KMS-11 (cell line): ENCODE measurements around the gene ZBTB20.

ENCODE experiments used
- H2AFZ ChIP-seq: fragments of 200-600 bp; sonication (generic); 2 replicates; pipeline ENCODE4 v1.6.1; 2016; ENCODE audit warnings: antibody characterized with exemption, mixed run types, low read depth
- H3K27ac ChIP-seq: fragments of 200-600 bp; sonication (generic); 2 replicates; pipeline ENCODE4 v1.6.1; 2016; ENCODE audit warnings: mild to moderate bottlenecking, mixed run types
- H3K27me3 ChIP-seq: fragments of 200-600 bp; sonication (generic); 2 replicates; pipeline ENCODE4 v1.6.1; 2017; ENCODE audit warnings: mild to moderate bottlenecking, low read depth, mixed run types, moderate library complexity; ENCODE audit not compliant: insufficient read depth
- H3K36me3 ChIP-seq: fragments of 200-600 bp; sonication (generic); 2 replicates; pipeline ENCODE4 v1.6.1; 2017; ENCODE audit warnings: mild to moderate bottlenecking, mixed run types; ENCODE audit not compliant: insufficient read depth
- H3K4me1 ChIP-seq: fragments of 200-600 bp; sonication (generic); 2 replicates; pipeline ENCODE4 v1.6.1; 2016; ENCODE audit warnings: mild to moderate bottlenecking, low read depth, mixed run types; ENCODE audit not compliant: poor library complexity, severe bottlenecking
- H3K4me2 ChIP-seq: fragments of 200-600 bp; sonication (generic); 2 replicates; pipeline ENCODE4 v1.7.0; 2016; ENCODE audit warnings: mild to moderate bottlenecking, mixed run types
- H3K4me3 ChIP-seq: fragments of 200-600 bp; sonication (generic); IDR thresholded peaks from 2 replicates; pipeline ENCODE4 v1.6.1; 2017; ENCODE audit warnings: low read depth, low read length, mixed read lengths; ENCODE audit not compliant: insufficient read depth
- H3K79me2 ChIP-seq: fragments of 200-600 bp; sonication (generic); 2 replicates; pipeline ENCODE4 v1.6.1; 2016; ENCODE audit warnings: low read depth, mixed run types; ENCODE audit not compliant: insufficient read depth
- H3K9ac ChIP-seq: fragments of 200-600 bp; sonication (generic); 2 replicates; pipeline ENCODE4 v1.6.1; 2016; ENCODE audit warnings: mild to moderate bottlenecking, mixed run types
- H4K20me1 ChIP-seq: fragments of 200-600 bp; sonication (generic); 2 replicates; pipeline ENCODE4 v1.6.1; 2016; ENCODE audit warnings: mild to moderate bottlenecking, mixed run types; ENCODE audit not compliant: insufficient read depth
- CTCF ChIP-seq: fragments of 200-600 bp; sonication (generic); conservative IDR thresholded peaks from 2 replicates; pipeline ENCODE4 v1.6.1; 2017; ENCODE audit warnings: low read depth, mild to moderate bottlenecking, antibody characterized with exemption, low read length, moderate library complexity, mixed read lengths

ZBTB20 gene

GRCh38 chr3:115019900-115020299 lies 127.2 kb downstream of the ZBTB20 start:
- H2AFZ ChIP-seq, result no peak overlapping the region
- H4K20me1 ChIP-seq, result no peaks in the 10 kb centered on the region
- no peaks in the 10 kb centered on the region for H3K4me1 ChIP-seq
- H3K4me3 ChIP-seq, result no peak overlapping the region
- no peak overlapping the region for H3K9ac ChIP-seq
- H3K4me2 ChIP-seq, result no peak overlapping the region
- no peak for TF ChIP-seq CTCF
- H3K79me2 ChIP-seq, result no peaks in the 10 kb centered on the region
- H3K27me3 ChIP-seq, result no peaks in the 10 kb centered on the region
- H3K27ac ChIP-seq, result no peak overlapping the region
- no peaks in the 10 kb centered on the region for H3K36me3 ChIP-seq

- no peaks in the 10 kb centered on the region for H3K27me3 ChIP-seq
- no peak overlapping the region for H3K4me2 ChIP-seq
- H3K79me2 ChIP-seq, result no peaks in the 10 kb centered on the region
- no peaks in the 10 kb centered on the region for H4K20me1 ChIP-seq
- no peak overlapping the region for H2AFZ ChIP-seq
- no peak overlapping the region for H3K9ac ChIP-seq
- no peak overlapping the region for H3K27ac ChIP-seq
- TF ChIP-seq CTCF, result no peak
- no peaks in the 10 kb centered on the region for H3K36me3 ChIP-seq
- no peak overlapping the region for H3K4me3 ChIP-seq
- H3K4me1 ChIP-seq, result no peaks in the 10 kb centered on the region
These were observed 128.4 kb downstream of the ZBTB20 start for GRCh38 chr3:115018694-115019093.

GRCh38 chr3:115007966-115008365 lies 139.1 kb downstream of the ZBTB20 start:
- no peak for TF ChIP-seq CTCF
- Histone ChIP-seq H3K4me3 (no peak overlapping the region), H3K36me3 (no peaks in the 10 kb centered on the region), H3K4me2 (no peak overlapping the region), H3K27me3 (no peaks in the 10 kb centered on the region), H3K79me2 (no peaks in the 10 kb centered on the region), H2AFZ (no peak overlapping the region), H3K27ac (no peak overlapping the region), H3K9ac (no peak overlapping the region), H4K20me1 (no peaks in the 10 kb centered on the region), H3K4me1 (no peaks in the 10 kb centered on the region)

GRCh38 chr3:115004201-115005140 lies 142.6 kb downstream of the ZBTB20 start:
- Histone ChIP-seq H3K27ac (no peak overlapping the region), H3K4me3 (no peak overlapping the region), H3K4me2 (no peak overlapping the region), H2AFZ (no peak overlapping the region), H3K4me1 (no peaks in the 10 kb centered on the region), H3K79me2 (no peaks in the 10 kb centered on the region), H3K9ac (no peak overlapping the region), H3K36me3 (no peaks in the 10 kb centered on the region), H3K27me3 (no peaks in the 10 kb centered on the region), H4K20me1 (no peaks in the 10 kb centered on the region)
- no peak for TF ChIP-seq CTCF
